Stimulated activated CD4-positive, alpha-beta T cell treated with anti-CD3 and anti-CD28 coated beads, Interleukin-2, amount 100 ng/mL, for 4 hours (primary cell): ENCODE data around the gene FGD4.

ENCODE experiments used
- DNase-seq: peaks from one replicate; pipeline ENCODE4 v3.0.0-alpha.2; 2020; ENCODE audit warnings: low read depth

The FGD4 gene

GRCh38 chr12:32606443-32606842 is 207.1 kb downstream of the FGD4 start:
- no peak for DNase-seq

- DNase-seq, result no peak
Measured at GRCh38 chr12:32609966-32610365, 210.6 kb downstream of the FGD4 start.

GRCh38 chr12:32611986-32612385 is 212.6 kb downstream of the FGD4 start:
- DNase-seq, result no peak

GRCh38 chr12:32612658-32613614 is 213.6 kb downstream of the FGD4 start:
- no peak for DNase-seq

GRCh38 chr12:32615441-32615840 is 216.1 kb downstream of the FGD4 start:
- no peak for DNase-seq

- DNase-seq, result no peak
Measured at GRCh38 chr12:32617534-32617933, 218.2 kb downstream of the FGD4 start.

- DNase-seq, result no peak
Measured at GRCh38 chr12:32618115-32618514, 218.8 kb downstream of the FGD4 start.

GRCh38 chr12:32627976-32628375 is 228.6 kb downstream of the FGD4 start:
- DNase-seq, result no peak

- no peak for DNase-seq
Measured at GRCh38 chr12:32641287-32641901, 242.0 kb downstream of the FGD4 start.

GRCh38 chr12:32644431-32644830 is 245.1 kb downstream of the FGD4 start:
- no peak for DNase-seq

- no peak for DNase-seq
Measured at GRCh38 chr12:32647275-32647674, 247.9 kb downstream of the FGD4 start.

GRCh38 chr12:32650508-32650907 is 251.2 kb downstream of the FGD4 start:
- DNase-seq, result no peak

- DNase-seq, result no peak
Measured at GRCh38 chr12:32651151-32651955, 252.0 kb downstream of the FGD4 start.

GRCh38 chr12:32651956-32652210 is 252.5 kb downstream of the FGD4 start:
- DNase-seq, result no peak

- no peak for DNase-seq
Measured at GRCh38 chr12:32659908-32660440, 260.6 kb downstream of the FGD4 start.

GRCh38 chr12:32661706-32662105 is 262.3 kb downstream of the FGD4 start:
- no peak for DNase-seq

GRCh38 chr12:32662665-32663064 is 263.3 kb downstream of the FGD4 start:
- DNase-seq, result no peak

GRCh38 chr12:32666018-32666417 is 266.7 kb downstream of the FGD4 start:
- DNase-seq, result no peak

GRCh38 chr12:32669584-32669983 is 270.2 kb downstream of the FGD4 start:
- no peak for DNase-seq

- no peak for DNase-seq
Measured at GRCh38 chr12:32671930-32672780, 272.8 kb downstream of the FGD4 start.

- peak; percentile 87 for DNase-seq
Measured at GRCh38 chr12:32679091-32679919, 279.9 kb downstream of the FGD4 start, which contains the start of gene DNM1L. Gene DNM1L, plus strand, starts transcription at chr12:32679301. Its CDS starts 63 bp downstream, at chr12:32679364.
